Measurements from ENCODE around the gene HCK. TPM values are rescaled to one million over a fixed set of nuclear protein-coding genes. Genes with fewer than 3 reads are reported as not detected.
"Not testable (repeated sequence)": the region's sequence is repeated elsewhere in the genome, so short reads cannot be mapped to it uniquely, and the experiment has no call there.

Gene HCK
- total and polyA plus RNA-seq, 7 donors, result 8.6 to 28.0 (median 17.5) TPM

- Histone ChIP-seq H3K27ac (no peak overlapping the region), H3K9me3 (no peaks in the 10 kb centered on the region), H3K4me3 (no peak overlapping the region), H3K27me3 (no peaks in the 10 kb centered on the region), H3K4me1 (peaks cover 0 to 42% (median 29%) of the 10 kb centered on the region in 4 donors), H3K36me3 (no peaks in the 10 kb centered on the region)
- intact Hi-C loops (cut with DNase I), result no loop called here
- 94 to 95% methylated on average over 8 of the region's 8 CpGs for WGBS, 2 donors
- DNase-seq, result no peak
- TF ChIP-seq EP300 (IDR thresholded peaks at IDR 0.05), result no peak
- TF ChIP-seq CTCF (IDR thresholded peaks at IDR 0.05), result no peak
- no peak for TF ChIP-seq POLR2AphosphoS5 (IDR thresholded peaks at IDR 0.05)
- no peak for TF ChIP-seq POLR2A (IDR thresholded peaks at IDR 0.05)
Observed at GRCh38 chr20:32114305-32114960, 62.4 kb downstream of the HCK start.

- intact Hi-C loops (cut with DNase I), result no loop called here
- no peak for DNase-seq
- H3K36me3 ChIP-seq, result no peaks in the 10 kb centered on the region
- no peak overlapping the region for H3K27ac ChIP-seq
- H3K27me3 ChIP-seq, result no peaks in the 10 kb centered on the region
- no peaks in the 10 kb centered on the region for H3K9me3 ChIP-seq
- peaks cover 0 to 39% (median 26%) of the 10 kb centered on the region in 4 donors for H3K4me1 ChIP-seq
- no peak overlapping the region for H3K4me3 ChIP-seq
- TF ChIP-seq CTCF (IDR thresholded peaks at IDR 0.05), result no peak
- no peak for TF ChIP-seq EP300 (IDR thresholded peaks at IDR 0.05)
- TF ChIP-seq POLR2A (IDR thresholded peaks at IDR 0.05), result no peak
- TF ChIP-seq POLR2AphosphoS5 (IDR thresholded peaks at IDR 0.05), result no peak
- 58 to 65% methylated on average over 5 of the region's 5 CpGs for WGBS, 2 donors
Observed at GRCh38 chr20:32115211-32115767, 63.2 kb downstream of the HCK start.

GRCh38 chr20:32116079-32116521 is 64.1 kb downstream of the HCK start:
- no peak for TF ChIP-seq CTCF (IDR thresholded peaks at IDR 0.05)
- TF ChIP-seq POLR2AphosphoS5 (IDR thresholded peaks at IDR 0.05), result no peak
- no peak for TF ChIP-seq EP300 (IDR thresholded peaks at IDR 0.05)
- no peak for TF ChIP-seq POLR2A (IDR thresholded peaks at IDR 0.05)
- H3K9me3 ChIP-seq, result no peaks in the 10 kb centered on the region
- H3K36me3 ChIP-seq, result no peaks in the 10 kb centered on the region
- peaks cover 0 to 31% (median 18%) of the 10 kb centered on the region in 4 donors for H3K4me1 ChIP-seq
- no peak for DNase-seq
- H3K27me3 ChIP-seq, result no peaks in the 10 kb centered on the region
- 78 to 82% methylated on average over 6 of the region's 6 CpGs for WGBS, 2 donors
- intact Hi-C loops (cut with DNase I), result no loop called here
- no peak overlapping the region for H3K4me3 ChIP-seq
- H3K27ac ChIP-seq, result no peak overlapping the region

- intact Hi-C loops (cut with DNase I); H3K4me3 ChIP-seq; H3K36me3 ChIP-seq; DNase-seq; H3K27ac ChIP-seq; H3K9me3 ChIP-seq; H3K27me3 ChIP-seq: not testable (repeated sequence)
- H3K4me1 ChIP-seq, result peaks cover 0 to 24% (median 14%) of the 10 kb centered on the region in 4 donors
- WGBS, 2 donors, result 93% methylated on average over 6 of the region's 6 CpGs
Observed at GRCh38 chr20:32116796-32117195, 64.8 kb downstream of the HCK start.

- H3K27me3 ChIP-seq; H3K27ac ChIP-seq; H3K4me3 ChIP-seq; H3K9me3 ChIP-seq; H3K36me3 ChIP-seq; intact Hi-C loops (cut with DNase I); DNase-seq: not testable (repeated sequence)
- H3K4me1 ChIP-seq, result peaks cover 0 to 24% (median 7%) of the 10 kb centered on the region in 4 donors
- WGBS, 2 donors, result 95 to 98% methylated on average over 5 of the region's 5 CpGs
Observed at GRCh38 chr20:32118427-32118826, 66.4 kb downstream of the HCK start.

Measured in sigmoid colon (tissue), 7 donors.